Stomach (tissue), 9 donors: Measurements from ENCODE around the gene OPN1SW. TPM values are rescaled to one million over a fixed set of nuclear protein-coding genes. Genes with fewer than 3 reads are reported as not detected.
A peak's percentile ranks its signal among the peaks of the same experiment; 100 is the strongest.

ENCODE experiments used
- DNase-seq, 2 donors: peaks; one replicate each; pipeline versions ENCODE4 v3.0.0 to v3.0.0-alpha.2; 2013 to 2019
- H3K27ac ChIP-seq, 5 donors: fragments of 200-600 bp in 4 of 5; sonication (generic) in 4 of 5; one replicate each; pipeline ENCODE4 v1.5.1; 2013 to 2019; ENCODE audit warnings: mild to moderate bottlenecking in 1 of 5, moderate library complexity in 1 of 5
- H3K27me3 ChIP-seq, 3 donors: fragments of 200-600 bp; sonication (generic); one replicate each; pipeline ENCODE4 v1.5.1; 2017 to 2019; ENCODE audit warnings: mixed run types in 1 of 3
- H3K36me3 ChIP-seq, 4 donors: fragments of 200-600 bp; sonication (generic); 1 replicate in 3 of 4; 2 replicates in 1 of 4; pipeline ENCODE4 v1.5.1; 2016 to 2019
- H3K4me1 ChIP-seq, 4 donors: fragments of 200-600 bp; sonication (generic); one replicate each; pipeline ENCODE4 v1.5.1; 2016 to 2019
- H3K4me3 ChIP-seq, 4 donors: fragments of 200-600 bp; sonication (generic) in 3 of 4; one replicate each; pipeline ENCODE4 v1.5.1; 2016 to 2019; ENCODE audit warnings: mild to moderate bottlenecking in 1 of 4
- H3K9me3 ChIP-seq, 4 donors: fragments of 200-600 bp; sonication (generic); one replicate each; pipeline ENCODE4 v1.5.1; 2016 to 2019
- EP300 ChIP-seq: sonication (generic); formaldehyde crosslinking; IDR thresholded peaks from one replicate; pipeline ENCODE4 v1.6.1; 2017; ENCODE audit warnings: antibody characterized with exemption
- POLR2A ChIP-seq, 4 donors: fragments of 450-650 bp; IDR thresholded peaks; one replicate each; pipeline ENCODE4 v1.6.1; 2016; ENCODE audit warnings: antibody characterized with exemption in 4 of 4, control low read depth in 2 of 4, mild to moderate bottlenecking in 1 of 4, moderate library complexity in 1 of 4
- POLR2AphosphoS5 ChIP-seq, 3 donors: sonication (generic); formaldehyde crosslinking; IDR thresholded peaks; one replicate each; pipeline ENCODE4 v1.6.1; 2016; ENCODE audit warnings: antibody characterized with exemption in 3 of 3
- WGBS, 5 donors: extraction: QIAGEN DNeasy Blood & Tissue Kit in 3 of 5; methylation state at CpG; one replicate each; pipeline versions ENCODE4 v1.1.5 to v1.1.7; 2013 to 2018; 5-methylcytosine and 5-hydroxymethylcytosine counted together
- intact Hi-C: fragments of 100-400 bp; cut with DNase I; formaldehyde crosslinking; loops from one replicate; pipeline ENCODE4 v1.15.1; 2023; ENCODE audit warnings: low total_unique reads
- polyA plus RNA-seq, 3 donors: library from polyadenylated mRNA; stranded (reverse); fragments of 200-250 nt; gene quantifications; one replicate each; pipeline ENCODE4 v1.2.3, GENCODE V29; 2013
- total RNA-seq, 5 donors: library from RNA; depleted of rRNA; stranded (reverse); fragments of >200 nt; gene quantifications; one replicate each; pipeline versions ENCODE4 v1.1.0 to v1.2.3, GENCODE V29; 2014 to 2016
- TF ChIP-seq, protein P1 (sequence below), 7 experiments: fragments of 450-650 bp in 4 of 7; fragments of 200-600 bp in 3 of 7; sonication (generic) in 3 of 7; IDR thresholded peaks; one replicate each; pipeline ENCODE4 v1.5.1; 2016 to 2019; ENCODE audit warnings: antibody characterized with exemption in 7 of 7, control low read depth in 2 of 7, mild to moderate bottlenecking in 1 of 7
- donor health status: healthy with polysubstance abuse.
- donor health status: Bipolar disorder and iron deficiency.
- donor health status: healthy.

OPN1SW gene
- total and polyA plus RNA-seq, 8 donors, result not detected

DNA sequence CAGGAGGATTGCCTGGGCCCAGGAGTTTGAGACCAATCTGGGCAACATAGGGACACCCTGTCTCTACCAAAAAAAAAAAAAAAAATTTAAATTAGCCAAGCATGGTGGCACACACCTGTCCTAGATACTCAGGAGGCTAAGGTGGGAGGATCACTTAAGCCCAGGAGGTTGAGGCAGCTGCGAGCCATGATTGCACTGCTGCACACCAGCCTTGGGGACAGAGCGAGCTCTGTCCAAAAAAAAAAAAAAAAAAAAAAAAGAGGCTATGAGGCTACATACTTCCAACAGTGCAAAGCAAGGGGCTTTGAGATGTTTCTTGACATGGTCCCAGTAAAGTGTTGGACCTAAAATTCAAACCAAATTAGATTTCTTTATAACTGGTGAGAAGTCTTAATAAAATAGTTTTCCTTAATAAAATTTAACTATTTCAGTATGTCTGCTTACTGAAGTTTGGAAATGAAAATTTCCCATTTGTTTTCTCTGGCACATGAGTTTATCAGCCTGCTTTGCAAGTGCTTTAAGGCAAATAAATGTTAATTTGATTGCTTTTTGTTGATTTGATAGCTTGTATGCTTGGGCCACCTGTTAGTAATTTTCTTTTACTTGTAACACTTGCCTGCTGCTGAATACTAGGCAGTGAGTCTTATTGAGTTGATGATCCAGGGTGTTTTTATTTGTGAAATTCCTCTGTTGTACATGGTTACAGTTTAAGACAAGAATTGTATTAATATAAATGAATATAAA, 20.3 kb downstream of the OPN1SW start:
- H3K27ac ChIP-seq, result peak overlapping the region in 4 of 5 donors; percentile 66 to 86 (median 68)
- 89 to 100% (median 95%) methylated on average over 2 of the region's 2 CpGs for WGBS, 5 donors
- H3K4me3 ChIP-seq, result no peak overlapping the region
- H3K27me3 ChIP-seq, result no peaks in the 10 kb centered on the region
- intact Hi-C loops, result no loop called here
- H3K4me1 ChIP-seq, result peaks cover 0 to 18% (median 7%) of the 10 kb centered on the region in 4 donors
- no peaks in the 10 kb centered on the region for H3K9me3 ChIP-seq
- no peak for DNase-seq
- TF ChIP-seq POLR2A (IDR thresholded peaks at IDR 0.05), result no peak
- TF ChIP-seq POLR2AphosphoS5 (IDR thresholded peaks at IDR 0.05), result no peak
- TF ChIP-seq, protein P1, sequence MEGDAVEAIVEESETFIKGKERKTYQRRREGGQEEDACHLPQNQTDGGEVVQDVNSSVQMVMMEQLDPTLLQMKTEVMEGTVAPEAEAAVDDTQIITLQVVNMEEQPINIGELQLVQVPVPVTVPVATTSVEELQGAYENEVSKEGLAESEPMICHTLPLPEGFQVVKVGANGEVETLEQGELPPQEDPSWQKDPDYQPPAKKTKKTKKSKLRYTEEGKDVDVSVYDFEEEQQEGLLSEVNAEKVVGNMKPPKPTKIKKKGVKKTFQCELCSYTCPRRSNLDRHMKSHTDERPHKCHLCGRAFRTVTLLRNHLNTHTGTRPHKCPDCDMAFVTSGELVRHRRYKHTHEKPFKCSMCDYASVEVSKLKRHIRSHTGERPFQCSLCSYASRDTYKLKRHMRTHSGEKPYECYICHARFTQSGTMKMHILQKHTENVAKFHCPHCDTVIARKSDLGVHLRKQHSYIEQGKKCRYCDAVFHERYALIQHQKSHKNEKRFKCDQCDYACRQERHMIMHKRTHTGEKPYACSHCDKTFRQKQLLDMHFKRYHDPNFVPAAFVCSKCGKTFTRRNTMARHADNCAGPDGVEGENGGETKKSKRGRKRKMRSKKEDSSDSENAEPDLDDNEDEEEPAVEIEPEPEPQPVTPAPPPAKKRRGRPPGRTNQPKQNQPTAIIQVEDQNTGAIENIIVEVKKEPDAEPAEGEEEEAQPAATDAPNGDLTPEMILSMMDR (IDR thresholded peaks at IDR 0.05), result no peak
- TF ChIP-seq EP300, result no peak
- peaks cover 40 to 97% (median 82%) of the 10 kb centered on the region in 4 donors for H3K36me3 ChIP-seq

DNA sequence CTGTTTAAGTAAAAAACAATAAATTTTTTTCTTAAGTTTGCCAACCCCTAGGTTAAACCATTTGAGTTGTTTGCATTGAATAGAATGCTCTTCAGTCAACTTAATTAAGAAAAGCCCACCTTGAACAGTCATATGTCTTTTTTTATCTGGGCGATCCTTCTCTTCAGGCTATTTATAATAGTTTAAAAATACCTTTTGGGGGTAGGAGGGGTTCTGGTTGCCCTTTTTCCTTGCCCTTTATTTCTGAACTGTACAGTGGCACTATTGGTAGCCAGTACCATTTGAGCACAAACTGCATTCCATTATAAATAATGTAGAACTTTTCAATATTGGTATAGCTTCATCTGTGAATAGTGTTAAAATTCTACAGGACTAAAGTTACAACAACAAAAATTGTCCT, 23.3 kb downstream of the OPN1SW start:
- no peak for DNase-seq
- H3K9me3 ChIP-seq, result no peaks in the 10 kb centered on the region
- TF ChIP-seq POLR2A (IDR thresholded peaks at IDR 0.05) (no peak), POLR2AphosphoS5 (IDR thresholded peaks at IDR 0.05) (no peak), EP300 (no peak)
- TF ChIP-seq, protein P1 (IDR thresholded peaks at IDR 0.05), result no peak
- 86 to 98% (median 95%) methylated on average over 1 of the region's 1 CpG for WGBS, 5 donors
- H3K4me3 ChIP-seq, result no peak overlapping the region
- H3K27ac ChIP-seq, result no peak overlapping the region
- peaks cover 0 to 30% (median 14%) of the 10 kb centered on the region in 4 donors for H3K4me1 ChIP-seq
- no peaks in the 10 kb centered on the region for H3K27me3 ChIP-seq
- intact Hi-C loops, result no loop called here
- peaks cover 33 to 89% (median 77%) of the 10 kb centered on the region in 4 donors for H3K36me3 ChIP-seq

DNA sequence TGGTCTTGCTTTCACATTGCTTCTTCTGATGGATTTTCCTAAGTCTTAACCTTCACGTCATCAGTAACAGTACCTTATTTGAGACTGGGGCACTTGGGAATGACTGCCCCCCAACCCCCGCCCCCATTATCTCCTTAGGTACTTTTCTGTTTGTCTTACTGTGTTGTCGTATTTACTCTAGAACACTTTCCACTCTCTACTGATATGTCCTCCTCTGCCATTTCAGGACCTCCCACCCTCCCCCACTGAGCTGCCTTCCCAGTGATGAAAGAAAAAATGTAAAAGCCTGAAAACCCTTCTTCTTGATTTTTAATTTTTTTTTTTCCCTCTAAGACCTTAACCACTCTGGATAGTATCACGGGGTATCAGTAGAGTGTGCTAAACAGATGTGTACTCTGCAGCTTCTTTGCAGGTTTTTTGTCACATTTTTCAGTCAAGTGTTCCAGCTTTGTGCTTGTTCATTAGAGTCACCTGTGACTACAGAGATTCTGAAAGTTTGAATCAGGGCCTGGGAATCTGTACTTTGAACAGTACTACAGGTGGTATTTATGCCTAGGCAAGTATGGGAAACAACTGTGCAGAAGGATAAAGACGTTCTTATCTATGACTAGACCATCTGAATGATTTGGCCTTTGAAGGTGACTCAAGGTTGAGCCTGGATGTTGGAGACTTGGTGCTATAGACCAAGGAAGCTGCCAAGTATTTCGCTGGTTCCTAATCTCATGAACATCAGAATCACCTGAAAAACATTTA, 28.1 kb downstream of the OPN1SW start:
- peaks cover 1 to 61% (median 32%) of the 10 kb centered on the region in 4 donors for H3K4me1 ChIP-seq
- no peak for DNase-seq
- no peaks in the 10 kb centered on the region for H3K9me3 ChIP-seq
- intact Hi-C loops, result no loop called here
- peaks cover 24 to 46% (median 42%) of the 10 kb centered on the region in 4 donors for H3K36me3 ChIP-seq
- WGBS, 5 donors, result 42 to 63% (median 56%) methylated on average over 6 of the region's 6 CpGs
- H3K27ac ChIP-seq, result no peak overlapping the region
- no peak overlapping the region for H3K4me3 ChIP-seq
- no peak for TF ChIP-seq POLR2A (IDR thresholded peaks at IDR 0.05)
- no peak for TF ChIP-seq EP300
- no peak for TF ChIP-seq POLR2AphosphoS5 (IDR thresholded peaks at IDR 0.05)
- H3K27me3 ChIP-seq, result no peaks in the 10 kb centered on the region

DNA sequence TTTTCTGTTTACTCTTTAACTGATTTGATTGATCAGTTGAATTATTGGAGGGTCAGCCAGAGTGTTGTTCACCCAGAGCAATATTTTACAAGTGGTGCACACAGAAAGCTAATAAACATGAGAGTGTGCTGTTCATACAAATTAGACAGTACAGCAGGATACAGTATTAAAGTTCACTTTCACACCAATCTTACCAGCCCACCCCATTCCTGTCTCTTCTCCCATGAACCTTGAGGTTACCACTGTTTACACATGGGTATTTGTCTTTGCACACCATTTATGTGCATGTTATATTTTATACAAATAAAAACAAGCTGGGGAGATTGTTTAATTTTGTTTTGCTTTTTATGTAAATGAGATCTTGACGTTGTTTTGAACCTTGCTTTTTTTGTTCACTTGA, 29.9 kb downstream of the OPN1SW start:
- intact Hi-C loops, result no loop called here
- H3K27me3 ChIP-seq, result no peaks in the 10 kb centered on the region
- DNase-seq, result no peak
- H3K4me3 ChIP-seq, result no peak overlapping the region
- TF ChIP-seq, protein P1 (IDR thresholded peaks at IDR 0.05), result no peak
- no peak for TF ChIP-seq POLR2AphosphoS5 (IDR thresholded peaks at IDR 0.05)
- no peak for TF ChIP-seq EP300
- TF ChIP-seq POLR2A (IDR thresholded peaks at IDR 0.05), result no peak
- H3K9me3 ChIP-seq, result no peaks in the 10 kb centered on the region
- no peak overlapping the region for H3K27ac ChIP-seq
- H3K4me1 ChIP-seq, result peaks cover 14 to 79% (median 46%) of the 10 kb centered on the region in 4 donors
- WGBS, 5 donors, result 53 to 64% (median 63%) methylated on average over 1 of the region's 1 CpG
- peaks cover 12 to 28% (median 24%) of the 10 kb centered on the region in 4 donors for H3K36me3 ChIP-seq
